ENCODE measurements around the gene H2AZ2.
"Not testable (repeated sequence)": the region's sequence is repeated elsewhere in the genome, so short reads cannot be mapped to it uniquely, and the experiment has no call there.

DNA sequence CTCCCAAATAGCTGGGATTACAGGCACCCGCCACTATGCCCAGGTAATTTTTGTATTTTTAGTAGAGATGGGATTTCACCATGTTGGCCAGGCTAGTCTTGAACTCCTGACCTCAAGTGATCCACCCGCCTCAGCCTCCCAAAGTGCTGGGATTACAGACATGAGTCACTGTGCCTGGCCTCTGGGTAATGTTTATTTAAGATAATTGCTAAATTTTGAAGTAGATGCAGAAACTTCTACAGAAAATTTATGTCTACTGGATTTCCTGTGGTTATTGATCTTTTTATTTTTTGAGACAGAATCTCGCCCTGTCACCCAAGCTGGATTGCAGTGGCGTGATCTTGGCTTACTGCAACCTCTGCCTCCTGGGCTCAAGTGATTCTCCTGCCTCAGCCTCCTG is 14.1 kb upstream of the H2AZ2 start:
- TF ChIP-seq EZH2 (optimal IDR thresholded peaks at IDR 0.05; ENCODE audit: low read depth, low read length); CTCF (IDR thresholded peaks at IDR 0.05; ENCODE audit: low read length); EZH2phosphoT487 (IDR thresholded peaks at IDR 0.05; ENCODE audit: low read length): not testable (repeated sequence)
